Osteoblast (primary cell): ENCODE results near the gene TP73. TPM values are rescaled to one million over a fixed set of nuclear protein-coding genes. Genes with fewer than 3 reads are reported as not detected.
A peak's percentile ranks its signal among the peaks of the same experiment; 100 is the strongest.

Source experiments
- DNase-seq: peaks from one replicate; pipeline ENCODE4 v3.0.0; 2011; ENCODE audit warnings: low spot score, mixed read lengths; ENCODE audit not compliant: insufficient read length; ENCODE audit errors: missing footprints
- H2AFZ ChIP-seq: 2 replicates; pipeline ENCODE4 v1.6.0; 2011; ENCODE audit warnings: mild to moderate bottlenecking, low read length
- H3K27ac ChIP-seq: 2 replicates; pipeline ENCODE4 v1.5.1; 2011; ENCODE audit warnings: mild to moderate bottlenecking, low read depth, low read length, moderate library complexity
- H3K27me3 ChIP-seq: 2 replicates; pipeline ENCODE4 v1.6.0; 2012; ENCODE audit warnings: mild to moderate bottlenecking, control low read depth, inconsistent platforms, low read length, moderate library complexity; ENCODE audit not compliant: insufficient read depth
- H3K36me3 ChIP-seq: 2 replicates; pipeline ENCODE4 v1.5.1; 2011; ENCODE audit warnings: mild to moderate bottlenecking, low read length, control low read depth, moderate library complexity; ENCODE audit not compliant: insufficient read depth
- H3K4me1 ChIP-seq: 2 replicates; pipeline ENCODE4 v1.5.1; 2011; ENCODE audit warnings: mild to moderate bottlenecking, low read length, control low read depth, moderate library complexity; ENCODE audit not compliant: insufficient read depth
- H3K4me2 ChIP-seq: 2 replicates; pipeline ENCODE4 v1.6.0; 2011; ENCODE audit warnings: mild to moderate bottlenecking, low read length; ENCODE audit not compliant: insufficient read depth
- H3K4me3 ChIP-seq: fragments of 200-600 bp; sonication (generic); 3 replicates; pipeline ENCODE4 v1.5.1; 2012; ENCODE audit warnings: mild to moderate bottlenecking, low read length, inconsistent platforms; ENCODE audit not compliant: insufficient read depth
- H3K79me2 ChIP-seq: 2 replicates; pipeline ENCODE4 v1.6.0; 2012; ENCODE audit warnings: mild to moderate bottlenecking, low read length, control low read depth, inconsistent platforms; ENCODE audit not compliant: insufficient read depth
- H3K9me3 ChIP-seq: 2 replicates; pipeline ENCODE4 v1.5.1; 2011; ENCODE audit warnings: low read depth, low read length, control low read depth
- H4K20me1 ChIP-seq: 2 replicates; pipeline ENCODE4 v1.6.0; 2012; ENCODE audit warnings: mild to moderate bottlenecking, low read length, control low read depth; ENCODE audit not compliant: insufficient read depth
- total RNA-seq: library from RNA; depleted of rRNA; stranded (reverse); fragments of >200 nt; gene quantifications from 2 replicates; pipeline ENCODE4 v1.2.3, GENCODE V29; 2012
- TF ChIP-seq, protein P1 (sequence below): IDR thresholded peaks from 2 replicates; pipeline ENCODE4 v1.5.1; 2011; ENCODE audit warnings: mild to moderate bottlenecking, low read depth, low read length, moderate library complexity; ENCODE audit errors: extremely low read depth

The TP73 gene
- not detected in 2 replicates for total RNA-seq

DNA sequence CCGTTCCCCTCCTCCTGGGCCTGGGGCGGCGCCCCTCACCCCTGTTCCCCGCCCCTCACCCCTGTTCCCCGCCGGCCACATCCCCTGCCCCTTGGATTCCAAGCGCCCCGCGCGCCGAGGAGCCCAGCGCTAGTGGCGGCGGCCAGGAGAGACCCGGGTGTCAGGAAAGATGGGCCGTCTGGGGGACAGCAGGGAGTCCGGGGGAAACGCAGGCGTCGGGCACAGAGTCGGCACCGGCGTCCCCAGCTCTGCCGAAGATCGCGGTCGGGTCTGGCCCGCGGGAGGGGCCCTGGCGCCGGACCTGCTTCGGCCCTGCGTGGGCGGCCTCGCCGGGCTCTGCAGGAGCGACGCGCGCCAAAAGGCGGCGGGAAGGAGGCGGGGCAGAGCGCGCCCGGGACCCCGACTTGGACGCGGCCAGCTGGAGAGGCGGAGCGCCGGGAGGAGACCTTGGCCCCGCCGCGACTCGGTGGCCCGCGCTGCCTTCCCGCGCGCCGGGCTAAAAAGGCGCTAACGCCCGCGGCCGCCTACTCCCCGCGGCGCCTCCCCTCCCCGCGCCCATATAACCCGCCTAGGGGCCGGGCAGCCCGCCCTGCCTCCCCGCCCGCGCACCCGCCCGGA, at the start of gene TP73:
TP73 (plus strand) TSS at position 587 of the 618 bp plus-strand sequence. CDS start 29,850 bp downstream, outside the sequence.
- peaks cover 6% of the 10 kb centered on the region for H3K4me1 ChIP-seq
- H3K36me3 ChIP-seq, result peaks cover 3% of the 10 kb centered on the region
- TF ChIP-seq, protein P1, sequence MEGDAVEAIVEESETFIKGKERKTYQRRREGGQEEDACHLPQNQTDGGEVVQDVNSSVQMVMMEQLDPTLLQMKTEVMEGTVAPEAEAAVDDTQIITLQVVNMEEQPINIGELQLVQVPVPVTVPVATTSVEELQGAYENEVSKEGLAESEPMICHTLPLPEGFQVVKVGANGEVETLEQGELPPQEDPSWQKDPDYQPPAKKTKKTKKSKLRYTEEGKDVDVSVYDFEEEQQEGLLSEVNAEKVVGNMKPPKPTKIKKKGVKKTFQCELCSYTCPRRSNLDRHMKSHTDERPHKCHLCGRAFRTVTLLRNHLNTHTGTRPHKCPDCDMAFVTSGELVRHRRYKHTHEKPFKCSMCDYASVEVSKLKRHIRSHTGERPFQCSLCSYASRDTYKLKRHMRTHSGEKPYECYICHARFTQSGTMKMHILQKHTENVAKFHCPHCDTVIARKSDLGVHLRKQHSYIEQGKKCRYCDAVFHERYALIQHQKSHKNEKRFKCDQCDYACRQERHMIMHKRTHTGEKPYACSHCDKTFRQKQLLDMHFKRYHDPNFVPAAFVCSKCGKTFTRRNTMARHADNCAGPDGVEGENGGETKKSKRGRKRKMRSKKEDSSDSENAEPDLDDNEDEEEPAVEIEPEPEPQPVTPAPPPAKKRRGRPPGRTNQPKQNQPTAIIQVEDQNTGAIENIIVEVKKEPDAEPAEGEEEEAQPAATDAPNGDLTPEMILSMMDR, result no peak
- no peak within 1 kb of the TSS for H2AFZ ChIP-seq
- H4K20me1 ChIP-seq, result no peaks in the 10 kb centered on the region
- H3K79me2 ChIP-seq, result peaks cover 6% of the 10 kb centered on the region
- DNase-seq, result no peak
- peaks cover 58% of the 10 kb centered on the region for H3K27me3 ChIP-seq
- H3K4me3 ChIP-seq, result no peak within 1 kb of the TSS
- H3K4me2 ChIP-seq, result peak within 1 kb of the TSS; percentile 28
- H3K9me3 ChIP-seq, result no peaks in the 10 kb centered on the region
- no peak within 1 kb of the TSS for H3K27ac ChIP-seq

DNA sequence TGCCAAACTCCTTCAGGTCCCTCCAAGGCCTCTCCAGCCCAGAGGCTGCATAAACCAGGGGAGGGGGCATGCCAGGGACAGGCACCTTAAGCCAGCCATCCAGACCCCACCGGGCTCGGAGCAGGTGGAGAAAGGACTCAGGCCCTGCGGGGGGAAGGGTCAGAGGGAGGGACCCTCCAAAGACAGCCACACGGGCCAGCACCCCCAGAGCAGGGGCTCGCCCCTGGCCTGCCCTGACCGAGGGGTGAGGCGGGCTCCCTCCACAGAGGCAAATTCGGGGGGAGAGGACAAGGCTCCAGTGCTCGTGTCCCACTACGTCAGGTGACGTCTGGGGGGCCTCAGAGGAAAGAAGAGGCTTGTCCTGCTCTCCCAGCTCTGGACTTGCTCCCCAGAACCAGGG, 49.2 kb upstream of the TP73 start:
- TF ChIP-seq, protein P1, result no peak
- H3K36me3 ChIP-seq, result no peaks in the 10 kb centered on the region
- no peak overlapping the region for H3K4me3 ChIP-seq
- no peaks in the 10 kb centered on the region for H3K27me3 ChIP-seq
- H3K4me1 ChIP-seq, result no peaks in the 10 kb centered on the region
- H4K20me1 ChIP-seq, result no peaks in the 10 kb centered on the region
- no peak overlapping the region for H3K27ac ChIP-seq
- DNase-seq, result peak; percentile 86
- no peak overlapping the region for H3K4me2 ChIP-seq
- no peak overlapping the region for H2AFZ ChIP-seq
- no peaks in the 10 kb centered on the region for H3K79me2 ChIP-seq
- no peaks in the 10 kb centered on the region for H3K9me3 ChIP-seq

DNA sequence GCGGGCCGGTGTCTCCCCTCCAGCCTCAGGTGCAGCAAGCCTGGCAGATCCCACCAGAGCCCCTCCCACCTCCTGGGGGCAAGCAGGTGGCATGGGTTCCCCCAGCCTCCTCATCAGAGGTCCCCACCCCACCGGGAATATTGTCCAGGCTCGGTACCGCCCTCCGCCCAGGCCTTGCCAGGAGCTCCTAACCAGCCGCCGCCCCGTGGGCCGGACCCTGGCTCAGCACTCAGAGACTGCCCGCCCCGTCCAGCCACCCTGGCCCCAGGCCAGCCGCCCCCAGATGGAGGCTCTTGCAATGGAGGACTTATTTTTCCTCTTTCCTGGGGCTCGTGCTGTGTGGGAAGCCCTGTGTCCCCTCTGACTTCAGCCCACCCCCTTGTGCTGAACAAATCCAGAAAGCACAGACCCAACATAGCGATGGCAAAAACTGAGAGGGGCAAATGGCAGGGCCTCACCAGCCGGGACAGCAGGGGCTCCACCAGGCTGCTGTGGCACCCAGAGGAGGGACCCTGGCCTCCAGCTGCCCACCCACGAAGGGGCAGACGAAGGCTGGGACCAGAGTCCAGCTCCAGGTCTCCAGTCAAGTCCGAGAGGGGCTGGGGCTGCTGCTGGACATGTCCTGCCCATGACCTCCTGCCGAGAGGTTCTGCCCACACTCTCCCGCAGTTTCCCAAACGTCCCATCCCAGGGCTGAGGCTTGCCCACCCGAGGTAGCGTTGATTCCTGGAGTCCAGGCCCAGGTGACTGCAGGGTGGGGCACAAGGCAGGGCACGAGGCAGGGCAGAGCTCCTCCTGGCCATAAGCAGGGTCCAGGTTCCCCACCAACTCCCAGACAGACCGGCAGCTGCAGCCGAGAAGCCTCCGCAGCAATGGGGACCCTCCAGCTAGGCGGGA, 48.5 kb upstream of the TP73 start:
- no peaks in the 10 kb centered on the region for H4K20me1 ChIP-seq
- H3K27me3 ChIP-seq, result no peaks in the 10 kb centered on the region
- DNase-seq, result peak; percentile 86
- no peak overlapping the region for H3K4me2 ChIP-seq
- no peak overlapping the region for H3K27ac ChIP-seq
- TF ChIP-seq, protein P1, result no peak
- H3K4me3 ChIP-seq, result no peak overlapping the region
- H3K36me3 ChIP-seq, result no peaks in the 10 kb centered on the region
- H3K4me1 ChIP-seq, result no peaks in the 10 kb centered on the region
- no peaks in the 10 kb centered on the region for H3K9me3 ChIP-seq
- no peak overlapping the region for H2AFZ ChIP-seq
- H3K79me2 ChIP-seq, result no peaks in the 10 kb centered on the region

DNA sequence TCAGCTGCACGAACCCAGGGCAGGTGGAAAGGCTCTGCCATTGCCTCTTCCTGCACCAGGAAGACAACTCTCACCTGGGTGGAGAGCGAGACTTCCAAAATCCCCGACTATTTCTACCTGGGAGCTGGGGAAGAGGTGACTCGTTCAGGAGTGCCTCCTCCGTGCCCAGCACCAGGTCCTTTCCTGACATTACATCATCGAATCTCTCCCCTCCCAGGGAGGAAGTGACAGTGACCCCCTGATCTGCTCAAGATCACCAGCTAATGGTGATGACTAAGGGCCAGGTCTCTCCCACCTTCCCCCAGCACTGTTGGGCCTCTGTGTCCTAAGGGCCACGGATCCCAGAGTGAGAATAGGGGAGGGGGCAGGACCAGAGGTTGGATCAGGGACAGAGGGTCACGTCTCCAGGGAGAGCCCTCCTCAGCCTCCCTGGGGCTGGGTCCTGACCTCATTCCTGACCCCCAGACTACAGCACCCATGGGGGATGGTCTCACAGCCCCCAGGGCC, 47.8 kb upstream of the TP73 start:
- peak; percentile 81 for DNase-seq
- H3K4me1 ChIP-seq, result no peaks in the 10 kb centered on the region
- H3K9me3 ChIP-seq, result no peaks in the 10 kb centered on the region
- no peaks in the 10 kb centered on the region for H4K20me1 ChIP-seq
- H3K79me2 ChIP-seq, result no peaks in the 10 kb centered on the region
- H2AFZ ChIP-seq, result no peak overlapping the region
- H3K4me3 ChIP-seq, result no peak overlapping the region
- no peak overlapping the region for H3K4me2 ChIP-seq
- TF ChIP-seq, protein P1, result no peak
- H3K36me3 ChIP-seq, result no peaks in the 10 kb centered on the region
- H3K27me3 ChIP-seq, result peaks cover 5% of the 10 kb centered on the region
- H3K27ac ChIP-seq, result no peak overlapping the region
